K562 (cell line): ENCODE data around the gene EVI5. TPM values are rescaled to one million over a fixed set of nuclear protein-coding genes. Genes with fewer than 3 reads are reported as not detected.
A peak's percentile ranks its signal among the peaks of the same experiment; 100 is the strongest.

ENCODE experiments used
- BHLHE40 ChIP-seq: IDR thresholded peaks from 2 replicates; pipeline ENCODE4 v1.6.1; 2011; ENCODE audit warnings: low read length, improper control_type of control experiment
- KLF6 ChIP-seq: fragments of 250-450 bp; sonication (Bioruptor Pico); IDR thresholded peaks from 2 replicates; pipeline ENCODE4 v1.4.0; 2020; ENCODE audit warnings: mild to moderate bottlenecking, moderate library complexity, borderline replicate concordance
- MED1 ChIP-seq: sonication (generic); formaldehyde crosslinking; IDR thresholded peaks from 2 replicates; pipeline ENCODE4 v1.8.1; 2023; ENCODE audit warnings: missing genetic modification reagents, borderline replicate concordance
- NCOA2 ChIP-seq, 2 experiments: fragments of 450-650 bp; IDR thresholded peaks; 2 replicates each; pipeline ENCODE4 v1.6.1; 2018; ENCODE audit warnings: mild to moderate bottlenecking in 2 of 2, moderate library complexity in 1 of 2; ENCODE audit not compliant: partially characterized antibody in 2 of 2
- NEUROD1 ChIP-seq: fragments of 150-350 bp; IDR thresholded peaks from 2 replicates; pipeline ENCODE4 v1.6.1; 2014; ENCODE audit warnings: borderline replicate concordance, low read length, low read depth; ENCODE audit not compliant: partially characterized antibody
- RBM15 ChIP-seq: fragments of 200-400 bp; formaldehyde crosslinking; IDR thresholded peaks from 2 replicates; pipeline ENCODE4 v1.6.1; 2018; ENCODE audit warnings: mild to moderate bottlenecking, low read length, moderate library complexity; ENCODE audit not compliant: insufficient read depth
- YBX1 ChIP-seq: fragments of 450-650 bp; IDR thresholded peaks from 2 replicates; pipeline ENCODE4 v1.7.1; 2016; ENCODE audit warnings: mild to moderate bottlenecking
- ZBTB1 ChIP-seq: sonication (generic); formaldehyde crosslinking; IDR thresholded peaks from 2 replicates; pipeline ENCODE4 v1.8.1; 2023; ENCODE audit warnings: missing genetic modification reagents, low read depth, mild to moderate bottlenecking, borderline replicate concordance
- polyA plus RNA-seq, 8 experiments: library from polyadenylated mRNA; depleted of rRNA in 4 of 8; stranded (reverse) in 5 of 8; unstranded in 3 of 8; fragments of >200 nt; fragmentation: Nextera tagmentation in 2 of 8; fragmentation: Illumina TruSeq in 1 of 8; extraction: Ambion mirVana in 2 of 8; extraction: Trizol in 1 of 8; gene quantifications; 2 replicates each; pipeline versions ENCODE4 v1.2.1 to v1.2.3, GENCODE V29; 2011 to 2014; ENCODE audit warnings: inconsistent platforms in 1 of 8, missing spikeins in 1 of 8
- total RNA-seq, 7 experiments: library from RNA; depleted of rRNA in 6 of 7; stranded (reverse); fragments of >200 nt in 6 of 7; fragmentation: Illumina TruSeq in 2 of 7; extraction: Trizol in 2 of 7; gene quantifications; 2 replicates each; pipeline versions ENCODE4 v1.2.1 to v1.2.3, GENCODE V29; 2011 to 2021; ENCODE audit warnings: low replicate concordance in 1 of 7
- TF ChIP-seq, protein P1 (sequence below): sonication (generic); formaldehyde crosslinking; IDR thresholded peaks from 2 replicates; pipeline ENCODE4 v1.4.0; 2020; ENCODE audit warnings: mild to moderate bottlenecking, missing genetic modification reagents
- TF ChIP-seq, protein P2 (sequence below), 3 experiments: IDR thresholded peaks in 2 of 3; conservative IDR thresholded peaks in 1 of 3; 2 replicates each; pipeline ENCODE4 v1.5.1; 2011 to 2012; ENCODE audit warnings: low read length in 3 of 3, mild to moderate bottlenecking in 3 of 3, control low read depth in 2 of 3, improper control_type of control experiment in 1 of 3, inconsistent platforms in 1 of 3, low read depth in 1 of 3, mixed read lengths in 1 of 3, moderate library complexity in 1 of 3; ENCODE audit not compliant: insufficient read depth in 2 of 3
- TF ChIP-seq, protein P3 (sequence below), 2 experiments: fragments of 450-650 bp in 1 of 2; sonication (generic) in 1 of 2; formaldehyde crosslinking in 1 of 2; IDR thresholded peaks in 1 of 2; conservative IDR thresholded peaks in 1 of 2; 2 replicates each; pipeline versions ENCODE4 v1.6.1 to v1.8.1; 2016 to 2023; ENCODE audit warnings: mild to moderate bottlenecking in 2 of 2, moderate library complexity in 2 of 2, inconsistent platforms in 1 of 2, missing genetic modification reagents in 1 of 2
- TF ChIP-seq, protein P4 (sequence below): sonication (generic); formaldehyde crosslinking; IDR thresholded peaks from 2 replicates; pipeline ENCODE4 v1.8.1; 2023; ENCODE audit warnings: mild to moderate bottlenecking, missing genetic modification reagents
- TF ChIP-seq, protein P5 (sequence below): fragments of 450-650 bp; formaldehyde crosslinking; IDR thresholded peaks from 2 replicates; pipeline ENCODE4 v1.4.0; 2020; ENCODE audit warnings: mild to moderate bottlenecking, mixed read lengths
- TF ChIP-seq, protein P6 (sequence below): fragments of 250-450 bp; sonication (Bioruptor Pico); IDR thresholded peaks from 2 replicates; pipeline ENCODE4 v1.4.0; 2020; ENCODE audit warnings: mild to moderate bottlenecking

Gene EVI5
- total and polyA plus RNA-seq, 9 of the 15 experiments (the other 6 are each of a cell fraction or from before 2014, with no cell fraction given), result 1.7 to 50.1 (median 13.7) TPM

DNA sequence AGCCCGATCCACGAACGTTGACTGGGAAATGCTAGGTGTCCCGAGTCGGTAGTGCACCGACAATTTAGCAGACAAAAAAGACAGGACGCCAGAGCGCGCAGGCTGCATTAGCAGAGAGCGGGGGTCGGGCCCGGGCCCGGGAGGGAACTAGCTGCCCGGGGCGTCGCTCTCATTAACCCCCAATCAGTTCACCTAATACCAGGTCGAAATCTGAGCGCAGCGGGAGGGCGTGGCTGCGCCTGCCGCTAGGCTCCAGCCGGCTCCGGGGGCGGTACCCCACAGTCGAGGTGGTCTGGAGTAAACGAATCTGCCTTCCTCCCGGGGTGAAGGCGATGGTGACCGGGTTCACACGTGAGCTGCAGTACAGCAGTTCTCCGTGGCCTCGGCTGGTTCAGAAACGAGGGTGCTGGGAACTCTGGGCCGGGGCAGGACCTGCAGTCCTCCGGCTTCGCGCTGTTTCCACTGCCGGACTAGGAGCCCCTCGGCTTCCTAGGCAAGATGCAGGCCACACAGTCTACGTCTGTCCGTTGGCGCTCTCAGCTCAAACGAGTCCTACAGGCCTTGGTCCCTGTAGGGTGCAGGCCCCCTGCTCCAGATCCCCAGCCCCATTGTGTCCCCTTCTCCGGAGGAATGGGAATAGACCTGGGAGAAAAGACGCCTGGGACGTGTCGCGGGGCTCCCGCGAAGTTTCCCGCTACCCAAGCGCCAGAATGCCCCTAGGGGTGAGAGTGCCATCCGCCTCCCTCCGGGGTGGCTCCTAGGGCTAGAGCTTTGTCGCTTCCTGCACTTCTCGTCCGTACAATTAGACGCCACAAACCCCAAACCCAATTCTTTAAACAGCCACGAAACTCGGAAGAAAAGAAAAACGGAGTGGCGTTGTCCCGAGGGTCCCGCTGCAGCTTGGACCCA, 300.2 kb downstream of the EVI5 start (continued):
- no peak for TF ChIP-seq NCOA2 (IDR thresholded peaks at IDR 0.05; ENCODE audit: partially characterized antibody in 2 of 2)
- no peak for TF ChIP-seq KLF6
- TF ChIP-seq, protein P1, sequence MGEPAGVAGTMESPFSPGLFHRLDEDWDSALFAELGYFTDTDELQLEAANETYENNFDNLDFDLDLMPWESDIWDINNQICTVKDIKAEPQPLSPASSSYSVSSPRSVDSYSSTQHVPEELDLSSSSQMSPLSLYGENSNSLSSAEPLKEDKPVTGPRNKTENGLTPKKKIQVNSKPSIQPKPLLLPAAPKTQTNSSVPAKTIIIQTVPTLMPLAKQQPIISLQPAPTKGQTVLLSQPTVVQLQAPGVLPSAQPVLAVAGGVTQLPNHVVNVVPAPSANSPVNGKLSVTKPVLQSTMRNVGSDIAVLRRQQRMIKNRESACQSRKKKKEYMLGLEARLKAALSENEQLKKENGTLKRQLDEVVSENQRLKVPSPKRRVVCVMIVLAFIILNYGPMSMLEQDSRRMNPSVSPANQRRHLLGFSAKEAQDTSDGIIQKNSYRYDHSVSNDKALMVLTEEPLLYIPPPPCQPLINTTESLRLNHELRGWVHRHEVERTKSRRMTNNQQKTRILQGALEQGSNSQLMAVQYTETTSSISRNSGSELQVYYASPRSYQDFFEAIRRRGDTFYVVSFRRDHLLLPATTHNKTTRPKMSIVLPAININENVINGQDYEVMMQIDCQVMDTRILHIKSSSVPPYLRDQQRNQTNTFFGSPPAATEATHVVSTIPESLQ (CRISPR knock-in tag), result 0 out of 2 replicates have a peak, but pooled peaks have one; percentile 34
- TF ChIP-seq, protein P2, sequence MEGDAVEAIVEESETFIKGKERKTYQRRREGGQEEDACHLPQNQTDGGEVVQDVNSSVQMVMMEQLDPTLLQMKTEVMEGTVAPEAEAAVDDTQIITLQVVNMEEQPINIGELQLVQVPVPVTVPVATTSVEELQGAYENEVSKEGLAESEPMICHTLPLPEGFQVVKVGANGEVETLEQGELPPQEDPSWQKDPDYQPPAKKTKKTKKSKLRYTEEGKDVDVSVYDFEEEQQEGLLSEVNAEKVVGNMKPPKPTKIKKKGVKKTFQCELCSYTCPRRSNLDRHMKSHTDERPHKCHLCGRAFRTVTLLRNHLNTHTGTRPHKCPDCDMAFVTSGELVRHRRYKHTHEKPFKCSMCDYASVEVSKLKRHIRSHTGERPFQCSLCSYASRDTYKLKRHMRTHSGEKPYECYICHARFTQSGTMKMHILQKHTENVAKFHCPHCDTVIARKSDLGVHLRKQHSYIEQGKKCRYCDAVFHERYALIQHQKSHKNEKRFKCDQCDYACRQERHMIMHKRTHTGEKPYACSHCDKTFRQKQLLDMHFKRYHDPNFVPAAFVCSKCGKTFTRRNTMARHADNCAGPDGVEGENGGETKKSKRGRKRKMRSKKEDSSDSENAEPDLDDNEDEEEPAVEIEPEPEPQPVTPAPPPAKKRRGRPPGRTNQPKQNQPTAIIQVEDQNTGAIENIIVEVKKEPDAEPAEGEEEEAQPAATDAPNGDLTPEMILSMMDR (IDR thresholded peaks at IDR 0.05 in 2 of 3, conservative IDR thresholded peaks at IDR 0.05 in 1 of 3; ENCODE audit: insufficient read depth in 2 of 3, low read depth in 1 of 3, low read length in 3 of 3), result no peak
- no peak for TF ChIP-seq YBX1
- TF ChIP-seq, protein P3, sequence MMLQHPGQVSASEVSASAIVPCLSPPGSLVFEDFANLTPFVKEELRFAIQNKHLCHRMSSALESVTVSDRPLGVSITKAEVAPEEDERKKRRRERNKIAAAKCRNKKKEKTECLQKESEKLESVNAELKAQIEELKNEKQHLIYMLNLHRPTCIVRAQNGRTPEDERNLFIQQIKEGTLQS (IDR thresholded peaks at IDR 0.05), result no peak
- TF ChIP-seq, protein P3 (CRISPR knock-in tag; conservative IDR thresholded peaks at IDR 0.05), result no peak
- no peak for TF ChIP-seq RBM15
- TF ChIP-seq, protein P4, sequence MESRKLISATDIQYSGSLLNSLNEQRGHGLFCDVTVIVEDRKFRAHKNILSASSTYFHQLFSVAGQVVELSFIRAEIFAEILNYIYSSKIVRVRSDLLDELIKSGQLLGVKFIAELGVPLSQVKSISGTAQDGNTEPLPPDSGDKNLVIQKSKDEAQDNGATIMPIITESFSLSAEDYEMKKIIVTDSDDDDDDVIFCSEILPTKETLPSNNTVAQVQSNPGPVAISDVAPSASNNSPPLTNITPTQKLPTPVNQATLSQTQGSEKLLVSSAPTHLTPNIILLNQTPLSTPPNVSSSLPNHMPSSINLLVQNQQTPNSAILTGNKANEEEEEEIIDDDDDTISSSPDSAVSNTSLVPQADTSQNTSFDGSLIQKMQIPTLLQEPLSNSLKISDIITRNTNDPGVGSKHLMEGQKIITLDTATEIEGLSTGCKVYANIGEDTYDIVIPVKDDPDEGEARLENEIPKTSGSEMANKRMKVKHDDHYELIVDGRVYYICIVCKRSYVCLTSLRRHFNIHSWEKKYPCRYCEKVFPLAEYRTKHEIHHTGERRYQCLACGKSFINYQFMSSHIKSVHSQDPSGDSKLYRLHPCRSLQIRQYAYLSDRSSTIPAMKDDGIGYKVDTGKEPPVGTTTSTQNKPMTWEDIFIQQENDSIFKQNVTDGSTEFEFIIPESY (CRISPR knock-in tag), result peak; percentile 94
- no peak for TF ChIP-seq BHLHE40
- no peak for TF ChIP-seq NEUROD1
- TF ChIP-seq, protein P5, sequence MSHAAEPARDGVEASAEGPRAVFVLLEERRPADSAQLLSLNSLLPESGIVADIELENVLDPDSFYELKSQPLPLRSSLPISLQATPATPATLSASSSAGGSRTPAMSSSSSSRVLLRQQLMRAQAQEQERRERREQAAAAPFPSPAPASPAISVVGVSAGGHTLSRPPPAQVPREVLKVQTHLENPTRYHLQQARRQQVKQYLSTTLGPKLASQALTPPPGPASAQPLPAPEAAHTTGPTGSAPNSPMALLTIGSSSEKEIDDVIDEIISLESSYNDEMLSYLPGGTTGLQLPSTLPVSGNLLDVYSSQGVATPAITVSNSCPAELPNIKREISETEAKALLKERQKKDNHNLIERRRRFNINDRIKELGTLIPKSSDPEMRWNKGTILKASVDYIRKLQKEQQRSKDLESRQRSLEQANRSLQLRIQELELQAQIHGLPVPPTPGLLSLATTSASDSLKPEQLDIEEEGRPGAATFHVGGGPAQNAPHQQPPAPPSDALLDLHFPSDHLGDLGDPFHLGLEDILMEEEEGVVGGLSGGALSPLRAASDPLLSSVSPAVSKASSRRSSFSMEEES (CRISPR knock-in tag), result no peak
- 0 out of 2 replicates have a peak, but pooled peaks have one; percentile 17 for TF ChIP-seq ZBTB1
- no peak for TF ChIP-seq MED1 (CRISPR knock-in tag)
- TF ChIP-seq, protein P6, sequence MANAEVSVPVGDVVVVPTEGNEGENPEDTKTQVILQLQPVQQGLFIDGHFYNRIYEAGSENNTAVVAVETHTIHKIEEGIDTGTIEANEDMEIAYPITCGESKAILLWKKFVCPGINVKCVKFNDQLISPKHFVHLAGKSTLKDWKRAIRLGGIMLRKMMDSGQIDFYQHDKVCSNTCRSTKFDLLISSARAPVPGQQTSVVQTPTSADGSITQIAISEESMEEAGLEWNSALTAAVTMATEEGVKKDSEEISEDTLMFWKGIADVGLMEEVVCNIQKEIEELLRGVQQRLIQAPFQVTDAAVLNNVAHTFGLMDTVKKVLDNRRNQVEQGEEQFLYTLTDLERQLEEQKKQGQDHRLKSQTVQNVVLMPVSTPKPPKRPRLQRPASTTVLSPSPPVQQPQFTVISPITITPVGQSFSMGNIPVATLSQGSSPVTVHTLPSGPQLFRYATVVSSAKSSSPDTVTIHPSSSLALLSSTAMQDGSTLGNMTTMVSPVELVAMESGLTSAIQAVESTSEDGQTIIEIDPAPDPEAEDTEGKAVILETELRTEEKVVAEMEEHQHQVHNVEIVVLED (CRISPR knock-in tag), result no peak
